GM12872 (cell line): Measurements from ENCODE around the gene PAIP1.

Source experiments
- CTCF ChIP-seq: IDR thresholded peaks from 3 replicates; pipeline ENCODE4 v1.5.1; 2011; ENCODE audit warnings: low read depth, mild to moderate bottlenecking, low read length, moderate library complexity; ENCODE audit not compliant: insufficient read depth

Gene PAIP1

GRCh38 chr5:43592363-43592762 is 35.5 kb upstream of the PAIP1 start:
- no peak for TF ChIP-seq CTCF

- no peak for TF ChIP-seq CTCF
These were observed 33.8 kb upstream of the PAIP1 start for GRCh38 chr5:43590700-43591099.

- TF ChIP-seq CTCF: no peak
These were observed 32.4 kb upstream of the PAIP1 start for GRCh38 chr5:43589310-43589709.

GRCh38 chr5:43588842-43589241 is 32.0 kb upstream of the PAIP1 start:
- no peak for TF ChIP-seq CTCF

GRCh38 chr5:43584166-43584699 is 27.4 kb upstream of the PAIP1 start:
- no peak for TF ChIP-seq CTCF

- TF ChIP-seq CTCF: no peak
These were observed 26.8 kb upstream of the PAIP1 start for GRCh38 chr5:43583724-43584123.

- TF ChIP-seq CTCF: no peak
These were observed 25.5 kb upstream of the PAIP1 start for GRCh38 chr5:43582082-43583005.
